Stimulated activated naive B cell treated with anti-CD40 and anti-IgM and Interleukin-4, amounts not matched to agents 10 μg/mL and 1 μg/mL and 100 μg/mL, for 72 hours (primary cell): ENCODE measurements around the gene HDAC9.

Experiments used
- ATAC-seq, 2 donors: fragments of 150-1000 bp; cut with Tn5 transposase; replicated peaks; 2 replicates each; pipeline ENCODE4 v1.10.0; 2021; ENCODE audit warnings: moderate library complexity in 1 of 2
- DNase-seq: peaks from one replicate; pipeline ENCODE4 v3.0.0; 2021
- H3K27ac Mint-ChIP-seq: one replicate; pipeline ENCODE4 v1.8.0; 2022; ENCODE audit warnings: mild to moderate bottlenecking, mixed read lengths
- H3K27me3 Mint-ChIP-seq, 2 donors: one replicate each; pipeline ENCODE4 v1.8.0; 2022; ENCODE audit warnings: mixed read lengths in 2 of 2
- H3K36me3 Mint-ChIP-seq, 2 donors: one replicate each; pipeline ENCODE4 v1.8.0; 2022; ENCODE audit warnings: mixed read lengths in 2 of 2, mild to moderate bottlenecking in 1 of 2
- H3K4me1 Mint-ChIP-seq, 2 donors: one replicate each; pipeline ENCODE4 v1.8.0; 2022; ENCODE audit warnings: mixed read lengths in 2 of 2, mild to moderate bottlenecking in 1 of 2
- H3K4me3 Mint-ChIP-seq, 2 donors: one replicate each; pipeline ENCODE4 v1.8.0; 2022; ENCODE audit warnings: mild to moderate bottlenecking in 2 of 2, mixed read lengths in 2 of 2, moderate library complexity in 1 of 2
- H3K9me3 Mint-ChIP-seq, 2 donors: one replicate each; pipeline ENCODE4 v1.8.0; 2022; ENCODE audit warnings: mixed read lengths in 2 of 2, mild to moderate bottlenecking in 1 of 2

Gene HDAC9

DNA sequence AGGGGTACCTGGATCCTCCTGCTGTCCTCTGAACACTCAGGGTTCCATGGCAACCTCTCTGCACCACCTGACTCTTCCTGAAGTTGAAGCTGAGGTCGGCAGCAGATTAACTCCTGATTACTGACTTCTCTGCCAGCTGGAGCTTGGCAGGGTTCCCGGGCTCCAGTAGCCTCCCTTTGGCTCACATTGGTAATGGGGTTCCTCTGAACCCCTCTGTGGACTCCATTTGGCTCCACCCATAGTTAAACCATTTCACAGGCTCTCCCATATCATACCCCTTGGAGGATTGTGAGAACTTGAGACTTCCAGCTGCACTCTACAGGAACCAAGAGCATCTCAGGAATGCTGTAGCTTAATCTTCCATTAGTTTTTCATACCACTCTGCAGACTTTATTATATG lies 292.5 kb downstream of the HDAC9 start:
- no peaks in the 10 kb centered on the region for H3K4me1 Mint-ChIP-seq
- H3K36me3 Mint-ChIP-seq, result peaks cover 12 to 15% of the 10 kb centered on the region in 2 donors
- ATAC-seq (no peak), DNase-seq (no peak)
- H3K9me3 Mint-ChIP-seq, result peaks cover 0 to 9% of the 10 kb centered on the region in 2 donors
- H3K4me3 Mint-ChIP-seq, result no peak overlapping the region
- no peaks in the 10 kb centered on the region for H3K27me3 Mint-ChIP-seq
- no peak overlapping the region for H3K27ac Mint-ChIP-seq

DNA sequence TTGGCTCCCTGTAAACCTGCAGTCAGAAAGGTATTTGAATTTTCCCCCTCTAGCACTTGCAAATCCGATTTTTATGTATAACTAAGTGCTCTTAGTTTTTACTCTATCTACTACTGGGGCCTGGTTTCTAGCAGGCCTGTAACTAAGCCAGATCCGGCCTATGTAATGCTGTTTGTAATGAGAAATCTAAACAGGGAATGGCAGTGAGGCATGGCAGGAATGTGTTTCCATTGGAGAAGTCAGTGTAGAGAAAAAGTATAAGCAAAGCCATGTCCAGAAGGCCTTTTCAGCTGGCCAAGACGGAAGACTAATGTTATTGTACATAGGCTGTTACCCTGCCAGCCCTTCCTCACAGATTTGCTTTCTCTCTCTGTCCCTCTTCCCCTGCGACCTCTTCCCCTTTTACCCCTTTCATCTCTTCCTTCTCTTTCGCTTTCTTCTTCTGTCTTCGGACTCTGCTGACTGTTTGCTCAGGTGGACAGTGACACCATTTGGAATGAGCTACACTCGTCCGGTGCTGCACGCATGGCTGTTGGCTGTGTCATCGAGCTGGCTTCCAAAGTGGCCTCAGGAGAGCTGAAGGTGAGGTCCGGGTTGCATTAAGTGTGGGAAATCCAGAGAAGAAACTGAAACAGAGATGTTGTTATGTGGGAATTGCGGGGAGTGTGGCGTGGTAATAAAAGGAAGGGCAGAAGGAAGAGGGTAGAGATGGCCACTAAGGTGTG lies 297.5 kb downstream of the HDAC9 start:
- Mint-ChIP-seq H3K4me3 (no peak overlapping the region), H3K36me3 (peaks cover 16 to 28% of the 10 kb centered on the region in 2 donors), H3K27me3 (no peaks in the 10 kb centered on the region), H3K4me1 (no peaks in the 10 kb centered on the region), H3K27ac (no peak overlapping the region), H3K9me3 (peaks cover 0 to 2% of the 10 kb centered on the region in 2 donors)
- DNase-seq, result no peak
- no peak for ATAC-seq

DNA sequence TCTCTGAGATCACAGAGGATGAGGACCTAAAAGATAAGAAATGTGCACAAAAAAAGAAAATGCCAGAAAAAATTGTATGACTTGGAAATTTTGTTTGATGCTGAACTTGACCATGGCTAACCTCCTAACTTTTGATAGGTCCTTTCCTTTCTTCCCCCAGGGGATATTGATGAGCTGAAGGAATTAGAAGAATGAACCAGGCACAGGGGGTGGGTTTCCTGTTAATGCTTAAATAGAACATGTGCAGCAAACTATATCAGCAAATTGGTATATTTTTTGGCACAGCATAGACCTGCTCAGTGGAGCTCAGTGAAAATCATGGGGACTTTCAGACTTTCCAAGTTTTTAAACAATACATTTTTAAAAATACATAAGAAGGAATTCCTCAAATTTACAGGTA lies 300.7 kb downstream of the HDAC9 start:
- DNase-seq (no peak), ATAC-seq (no peak)
- H3K36me3 Mint-ChIP-seq, result peaks cover 5 to 17% of the 10 kb centered on the region in 2 donors
- H3K4me1 Mint-ChIP-seq, result no peaks in the 10 kb centered on the region
- H3K27me3 Mint-ChIP-seq, result no peaks in the 10 kb centered on the region
- H3K27ac Mint-ChIP-seq, result no peak overlapping the region
- H3K9me3 Mint-ChIP-seq, result no peaks in the 10 kb centered on the region
- H3K4me3 Mint-ChIP-seq, result no peak overlapping the region

DNA sequence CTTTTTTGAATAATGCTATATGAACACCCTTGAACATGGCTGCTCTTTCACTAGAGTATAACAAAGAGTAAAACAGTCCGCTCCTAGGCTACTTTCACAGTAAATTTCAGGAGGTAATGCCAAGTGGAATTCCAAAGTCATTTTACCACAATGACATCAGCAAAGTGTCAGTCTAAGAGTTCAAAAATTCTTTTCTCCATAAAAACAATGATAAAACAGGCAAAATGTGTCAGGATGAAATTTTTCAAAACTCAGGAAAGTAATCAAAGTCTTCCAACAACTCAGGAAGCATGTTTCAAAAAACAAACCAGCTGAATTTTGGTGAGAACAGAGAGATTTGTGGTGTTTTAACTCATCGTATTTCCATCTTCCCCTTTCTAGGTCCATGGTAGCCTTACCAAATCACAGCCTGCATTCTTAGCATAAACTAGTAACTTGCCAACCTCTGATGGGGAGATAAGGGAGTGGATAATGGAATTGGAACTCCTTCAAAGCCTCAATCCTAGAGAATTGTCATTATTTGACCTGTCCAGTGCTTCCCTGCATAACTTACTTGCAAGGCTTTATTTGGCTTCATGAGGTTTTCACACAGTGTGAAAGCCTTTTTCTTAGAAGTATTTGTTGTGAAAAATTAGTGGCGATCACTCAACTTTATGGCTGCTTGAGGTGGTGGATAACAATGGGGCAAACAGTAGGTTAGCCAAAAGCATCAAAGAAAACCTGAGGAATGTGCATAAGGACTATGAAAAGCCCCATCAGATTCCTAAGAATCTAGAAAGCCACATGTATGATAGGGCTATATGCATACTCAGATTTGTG lies 302.7 kb downstream of the HDAC9 start:
- Mint-ChIP-seq H3K4me1 (no peaks in the 10 kb centered on the region), H3K27me3 (no peaks in the 10 kb centered on the region), H3K9me3 (no peaks in the 10 kb centered on the region), H3K4me3 (no peak overlapping the region), H3K36me3 (peaks cover 3 to 14% of the 10 kb centered on the region in 2 donors), H3K27ac (no peak overlapping the region)
- DNase-seq, result no peak
- no peak for ATAC-seq

DNA sequence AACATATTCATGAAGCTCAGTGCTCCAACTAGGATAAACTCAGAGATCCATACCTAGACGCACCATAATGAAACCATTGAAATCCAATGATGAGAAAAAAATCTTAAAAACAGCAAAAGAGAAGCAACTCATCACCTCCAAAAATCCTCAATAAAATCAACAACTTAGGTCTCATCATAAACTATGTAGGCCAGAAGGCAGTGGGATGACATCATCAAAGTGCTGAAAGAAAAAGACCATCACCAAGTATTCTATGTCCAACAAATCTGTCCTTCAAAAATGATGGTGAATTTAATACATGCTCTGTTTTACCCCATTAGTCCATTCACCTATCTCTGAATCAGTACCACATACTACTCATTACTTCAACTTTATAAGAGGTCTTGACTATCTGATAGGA lies 304.4 kb downstream of the HDAC9 start:
- H3K36me3 Mint-ChIP-seq, result peaks cover 2 to 6% of the 10 kb centered on the region in 2 donors
- H3K27me3 Mint-ChIP-seq, result no peaks in the 10 kb centered on the region
- H3K4me1 Mint-ChIP-seq, result no peaks in the 10 kb centered on the region
- H3K4me3 Mint-ChIP-seq, result no peak overlapping the region
- H3K9me3 Mint-ChIP-seq, result no peaks in the 10 kb centered on the region
- DNase-seq (no peak), ATAC-seq (no peak)
- H3K27ac Mint-ChIP-seq, result no peak overlapping the region

DNA sequence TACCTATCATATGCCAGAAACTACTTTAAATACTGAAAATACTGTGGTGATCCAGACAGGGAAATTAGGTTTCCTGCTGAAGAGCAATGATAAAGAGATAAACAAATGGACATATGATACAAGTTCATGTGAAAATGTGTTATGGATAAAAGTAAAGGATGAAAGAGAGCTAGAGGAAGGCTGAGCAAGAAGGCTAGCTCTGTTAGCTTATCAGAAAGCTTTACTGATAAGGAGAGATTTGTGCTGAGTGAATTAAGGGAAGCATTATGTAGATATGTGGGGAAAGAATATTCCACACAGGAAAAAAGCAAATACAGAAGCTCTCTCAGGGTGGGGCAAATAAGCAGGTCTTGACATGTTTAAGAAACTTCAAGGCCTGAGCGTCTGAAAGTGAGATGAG lies 308.4 kb downstream of the HDAC9 start:
- Mint-ChIP-seq H3K4me1 (no peaks in the 10 kb centered on the region), H3K27ac (no peak overlapping the region), H3K9me3 (peaks cover 0 to 2% of the 10 kb centered on the region in 2 donors), H3K27me3 (no peaks in the 10 kb centered on the region), H3K36me3 (peaks cover 0 to 5% of the 10 kb centered on the region in 2 donors), H3K4me3 (no peak overlapping the region)
- ATAC-seq (no peak), DNase-seq (no peak)

DNA sequence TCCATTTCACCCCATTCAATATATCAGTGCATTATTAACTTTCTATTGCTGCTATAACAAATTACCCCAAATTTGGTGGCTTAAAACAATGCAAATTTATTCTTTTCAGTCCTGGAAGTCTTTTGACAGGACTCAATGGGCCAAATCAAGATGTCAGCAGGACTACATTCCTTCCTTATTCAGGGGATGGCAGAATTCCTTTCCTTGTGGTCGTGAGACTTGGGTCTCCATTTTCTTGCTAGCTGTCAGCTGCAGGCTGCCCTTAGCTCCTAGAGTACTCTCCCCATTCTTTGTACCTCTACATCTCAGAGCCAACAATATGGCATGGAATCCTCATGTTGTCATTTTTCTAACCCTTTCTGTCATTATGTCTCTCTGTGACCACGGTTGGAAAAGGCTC lies 310.6 kb downstream of the HDAC9 start:
- no peak for DNase-seq
- Mint-ChIP-seq H3K27ac (no peak overlapping the region), H3K4me3 (no peak overlapping the region), H3K27me3 (no peaks in the 10 kb centered on the region), H3K4me1 (no peaks in the 10 kb centered on the region), H3K9me3 (peaks cover 0 to 2% of the 10 kb centered on the region in 2 donors), H3K36me3 (peaks cover 0 to 5% of the 10 kb centered on the region in 2 donors)
- no peak for ATAC-seq

DNA sequence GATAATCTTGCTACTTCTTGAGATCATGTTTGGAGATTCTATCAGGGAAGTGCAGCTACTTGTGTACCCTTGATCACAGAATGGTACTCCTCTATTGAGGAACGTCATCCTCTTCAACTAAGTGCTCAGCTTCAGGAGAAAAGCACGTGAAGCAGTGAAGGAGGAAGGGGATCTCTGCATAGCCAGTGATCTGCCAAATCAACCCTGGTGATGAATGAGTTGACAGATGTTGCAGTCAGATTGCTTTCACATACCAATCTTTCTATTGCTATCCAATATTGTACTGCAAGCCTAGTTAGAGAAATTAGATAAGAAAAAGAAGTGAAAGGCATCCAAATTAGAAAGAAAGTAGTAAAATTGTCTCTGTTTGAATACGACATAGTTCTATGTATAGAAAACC lies 312.5 kb downstream of the HDAC9 start:
- Mint-ChIP-seq H3K27ac (no peak overlapping the region), H3K36me3 (peaks cover 6 to 11% of the 10 kb centered on the region in 2 donors)
- DNase-seq, result no peak

DNA sequence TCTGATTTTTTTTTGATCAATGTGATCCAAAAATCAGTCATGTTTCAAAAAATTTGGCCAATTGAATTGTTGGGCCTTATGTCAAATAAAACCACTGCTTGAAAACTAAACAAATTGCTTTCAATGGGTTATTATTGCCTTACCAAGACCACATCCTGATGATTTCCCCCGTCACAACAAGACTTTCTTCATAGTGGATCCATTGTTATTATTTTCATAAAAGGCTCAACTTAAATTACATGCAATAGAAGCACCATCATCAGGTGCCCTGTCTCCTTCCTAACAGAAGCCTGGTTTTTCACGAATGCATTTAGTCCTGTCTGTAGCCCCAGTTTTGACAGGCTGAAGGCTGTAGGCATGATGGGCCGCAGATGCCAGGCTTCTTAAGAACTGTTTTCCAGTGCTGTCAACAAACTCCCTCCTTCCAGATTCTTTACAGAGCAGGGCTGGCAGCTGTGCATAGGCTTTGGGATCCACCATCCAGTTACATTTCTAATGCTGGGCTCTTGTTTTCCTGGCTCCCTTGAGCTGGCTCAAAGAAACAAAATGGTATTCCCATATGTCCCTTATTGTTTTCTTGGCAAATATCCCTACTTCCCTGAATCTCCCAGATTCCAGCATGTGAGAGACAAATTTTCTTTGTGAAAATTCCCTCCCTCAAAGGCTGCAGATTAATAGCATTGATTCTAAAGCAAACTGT lies 319.9 kb downstream of the HDAC9 start:
- Mint-ChIP-seq H3K4me1 (no peaks in the 10 kb centered on the region), H3K36me3 (peaks cover 7 to 9% of the 10 kb centered on the region in 2 donors), H3K9me3 (peaks cover 6 to 8% of the 10 kb centered on the region in 2 donors), H3K27me3 (no peaks in the 10 kb centered on the region), H3K4me3 (no peak overlapping the region), H3K27ac (no peak overlapping the region)
- DNase-seq, result no peak
- no peak for ATAC-seq

More for the DNA sequence above, 312.5 kb downstream of the HDAC9 start:
- Mint-ChIP-seq H3K27me3 (no peaks in the 10 kb centered on the region), H3K4me1 (no peaks in the 10 kb centered on the region), H3K4me3 (no peak overlapping the region), H3K9me3 (peaks cover 6 to 10% of the 10 kb centered on the region in 2 donors)
- no peak for ATAC-seq

DNA sequence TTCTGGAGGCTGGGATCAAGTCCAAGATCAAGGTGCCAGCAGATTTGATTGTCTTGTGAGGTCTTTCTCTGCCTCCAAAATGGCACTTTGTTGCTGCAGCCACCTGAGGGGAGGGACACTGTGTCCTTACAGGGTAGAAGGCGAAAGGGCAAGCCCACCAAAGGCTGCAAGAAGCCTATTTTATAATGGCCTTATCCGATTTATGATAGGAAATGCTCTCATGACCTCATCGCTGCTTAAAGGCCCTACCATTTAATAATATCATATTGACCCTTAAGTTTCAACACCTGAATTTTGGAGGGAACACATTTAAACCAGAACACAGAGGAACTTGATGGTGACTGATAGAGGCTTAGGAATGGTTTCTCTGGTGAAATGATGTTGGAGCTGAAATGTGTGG lies 325.4 kb downstream of the HDAC9 start:
- Mint-ChIP-seq H3K36me3 (no peaks in the 10 kb centered on the region), H3K4me3 (no peak overlapping the region), H3K9me3 (no peaks in the 10 kb centered on the region), H3K4me1 (no peaks in the 10 kb centered on the region), H3K27ac (no peak overlapping the region), H3K27me3 (no peaks in the 10 kb centered on the region)
- no peak for DNase-seq
- no peak for ATAC-seq

DNA sequence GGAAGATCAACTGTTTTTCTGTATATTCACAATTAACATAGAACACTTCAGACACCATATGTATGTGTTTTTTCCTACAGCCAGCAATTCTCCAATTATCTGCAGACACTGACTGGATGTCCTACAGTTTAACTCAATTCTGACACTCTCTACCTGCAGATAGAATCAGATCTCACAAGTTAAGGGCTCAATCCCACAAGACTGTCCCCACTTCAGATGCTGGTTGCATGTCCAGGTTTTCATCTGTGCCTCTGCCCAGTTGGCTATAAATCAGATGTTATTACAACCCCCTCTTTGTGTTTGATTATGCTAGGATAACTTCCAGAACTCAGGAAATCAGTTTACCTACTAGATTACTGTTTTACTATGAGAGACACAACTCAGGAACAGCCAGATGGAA lies 326.0 kb downstream of the HDAC9 start:
- DNase-seq (no peak), ATAC-seq (no peak)
- H3K36me3 Mint-ChIP-seq, result no peaks in the 10 kb centered on the region
- H3K4me3 Mint-ChIP-seq, result no peak overlapping the region
- no peaks in the 10 kb centered on the region for H3K9me3 Mint-ChIP-seq
- no peak overlapping the region for H3K27ac Mint-ChIP-seq
- H3K4me1 Mint-ChIP-seq, result no peaks in the 10 kb centered on the region
- H3K27me3 Mint-ChIP-seq, result no peaks in the 10 kb centered on the region

DNA sequence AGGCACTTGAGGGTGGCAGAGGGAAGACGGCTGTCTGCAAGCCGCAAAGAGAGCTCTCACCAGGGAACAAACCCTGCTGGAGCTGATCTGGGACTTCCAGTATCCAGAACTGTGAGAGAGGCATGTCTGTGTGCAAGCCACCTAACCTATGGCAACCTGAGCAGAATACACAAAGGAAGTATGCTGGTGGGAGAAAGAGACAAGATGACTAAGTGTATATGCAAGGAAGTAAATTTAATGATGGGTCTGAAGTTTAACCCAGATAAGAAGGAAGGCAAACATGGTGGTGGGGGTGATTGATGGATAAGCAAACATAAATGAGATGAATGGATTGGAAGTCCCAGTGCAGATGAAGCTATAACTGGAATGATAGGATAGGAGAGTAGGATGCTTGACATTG lies 328.6 kb downstream of the HDAC9 start:
- no peaks in the 10 kb centered on the region for H3K9me3 Mint-ChIP-seq
- no peaks in the 10 kb centered on the region for H3K4me1 Mint-ChIP-seq
- H3K4me3 Mint-ChIP-seq, result no peak overlapping the region
- DNase-seq (no peak), ATAC-seq (no peak)
- no peak overlapping the region for H3K27ac Mint-ChIP-seq
- H3K27me3 Mint-ChIP-seq, result no peaks in the 10 kb centered on the region
- peaks cover 2 to 3% of the 10 kb centered on the region in 2 donors for H3K36me3 Mint-ChIP-seq

DNA sequence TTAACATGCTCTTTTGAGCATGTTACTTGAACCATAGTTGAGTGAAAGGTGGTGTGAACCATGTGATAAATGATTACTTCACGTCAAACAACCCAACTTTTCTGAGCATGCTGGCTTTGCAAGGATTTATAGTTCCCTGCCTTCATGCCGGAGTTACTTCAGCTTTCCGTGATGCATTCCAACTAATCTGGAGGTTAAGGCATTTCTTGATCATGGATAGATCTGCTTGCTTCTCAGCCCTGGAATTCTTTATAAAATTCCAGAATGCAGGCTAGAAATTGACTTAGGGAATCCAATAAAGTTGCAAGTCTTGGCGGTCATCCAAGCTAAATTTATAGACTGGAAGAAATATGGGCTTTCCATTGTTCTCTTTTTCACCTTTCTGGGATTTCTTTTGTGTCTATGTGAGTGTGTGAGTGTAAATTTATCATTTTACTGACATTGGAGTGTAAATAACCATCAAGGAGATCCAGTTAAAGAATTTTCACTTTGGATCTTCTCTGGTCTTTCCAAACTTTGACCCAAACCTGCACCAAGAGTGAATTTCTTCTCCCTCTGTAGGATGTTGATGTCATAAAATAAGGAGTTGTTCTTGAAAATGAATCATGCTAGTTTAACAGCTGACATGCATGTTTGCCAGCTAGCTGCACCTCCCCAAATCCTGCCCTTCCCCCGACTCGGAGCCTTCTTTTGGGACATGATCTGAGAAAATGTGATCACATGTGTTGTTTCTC lies 332.9 kb downstream of the HDAC9 start:
- Mint-ChIP-seq H3K4me3 (no peak overlapping the region), H3K27me3 (no peaks in the 10 kb centered on the region), H3K36me3 (peaks cover 8 to 11% of the 10 kb centered on the region in 2 donors), H3K9me3 (no peaks in the 10 kb centered on the region), H3K27ac (no peak overlapping the region), H3K4me1 (no peaks in the 10 kb centered on the region)
- ATAC-seq (no peak), DNase-seq (no peak)
